22Rv1 (cell line): ENCODE data around the gene CWF19L1.
"Not testable (repeated sequence)": the region's sequence is repeated elsewhere in the genome, so short reads cannot be mapped to it uniquely, and the experiment has no call there.

Experiments used
- H3K27ac ChIP-seq: fragments of 450-650 bp; 2 replicates; pipeline ENCODE4 v1.5.1; 2017
- CTCF ChIP-seq: fragments of 450-650 bp; IDR thresholded peaks from 2 replicates; pipeline ENCODE4 v1.5.1; 2017; ENCODE audit warnings: mild to moderate bottlenecking
- ZFX ChIP-seq: fragments of 450-650 bp; IDR thresholded peaks from 2 replicates; pipeline ENCODE4 v1.6.1; 2017; ENCODE audit warnings: antibody characterized with exemption, borderline replicate concordance

CWF19L1 gene

GRCh38 chr10:100267239-100268104, at the start of gene CWF19L1:
Gene CWF19L1 (minus strand): TSS chr10:100267638. CDS start chr10:100267593, 45 bp downstream.
- TF ChIP-seq CTCF (no peak), ZFX (no peak)
- peak within 1 kb of the TSS; percentile 87 for H3K27ac ChIP-seq

- H3K27ac ChIP-seq: no peak overlapping the region
- TF ChIP-seq CTCF: no peak
- no peak for TF ChIP-seq ZFX
Observed at GRCh38 chr10:100315615-100316014, 48.2 kb upstream of the CWF19L1 start.

GRCh38 chr10:100311298-100311697, 43.9 kb upstream of the CWF19L1 start:
- no peak overlapping the region for H3K27ac ChIP-seq
- TF ChIP-seq ZFX (no peak), CTCF (no peak)

- TF ChIP-seq CTCF: no peak
- TF ChIP-seq ZFX: no peak
- H3K27ac ChIP-seq: no peak overlapping the region
Observed at GRCh38 chr10:100307684-100308083, 40.2 kb upstream of the CWF19L1 start.

- no peak overlapping the region for H3K27ac ChIP-seq
- no peak for TF ChIP-seq CTCF
- no peak for TF ChIP-seq ZFX
Observed at GRCh38 chr10:100306861-100307260, 39.4 kb upstream of the CWF19L1 start.

- TF ChIP-seq ZFX (no peak), CTCF (no peak)
Observed at GRCh38 chr10:100304414-100304813, 37.0 kb upstream of the CWF19L1 start.

GRCh38 chr10:100303724-100304319, 36.4 kb upstream of the CWF19L1 start:
- TF ChIP-seq ZFX (no peak), CTCF (peak; percentile 84)
- H3K27ac ChIP-seq: no peak overlapping the region

More at GRCh38 chr10:100304414-100304813, 37.0 kb upstream of the CWF19L1 start:
- H3K27ac ChIP-seq: no peak overlapping the region

GRCh38 chr10:100301123-100301522, 33.7 kb upstream of the CWF19L1 start:
- not testable (repeated sequence) for H3K27ac ChIP-seq
